GM12864 (cell line): ENCODE results near the gene IRF8.

ENCODE experiments used
- DNase-seq: peaks from one replicate; pipeline ENCODE4 v3.0.0-alpha.2; 2011; ENCODE audit warnings: low read depth
- H3K4me3 ChIP-seq: 2 replicates; pipeline ENCODE4 v1.5.1; 2011; ENCODE audit warnings: mild to moderate bottlenecking, low read depth, low read length, control low read depth
- TF ChIP-seq, protein P1 (sequence below): IDR thresholded peaks from 2 replicates; pipeline ENCODE4 v1.5.1; 2011; ENCODE audit warnings: low read depth, mild to moderate bottlenecking, moderate library complexity, low read length, control low read depth, inconsistent platforms; ENCODE audit errors: missing control alignments

Gene IRF8

DNA sequence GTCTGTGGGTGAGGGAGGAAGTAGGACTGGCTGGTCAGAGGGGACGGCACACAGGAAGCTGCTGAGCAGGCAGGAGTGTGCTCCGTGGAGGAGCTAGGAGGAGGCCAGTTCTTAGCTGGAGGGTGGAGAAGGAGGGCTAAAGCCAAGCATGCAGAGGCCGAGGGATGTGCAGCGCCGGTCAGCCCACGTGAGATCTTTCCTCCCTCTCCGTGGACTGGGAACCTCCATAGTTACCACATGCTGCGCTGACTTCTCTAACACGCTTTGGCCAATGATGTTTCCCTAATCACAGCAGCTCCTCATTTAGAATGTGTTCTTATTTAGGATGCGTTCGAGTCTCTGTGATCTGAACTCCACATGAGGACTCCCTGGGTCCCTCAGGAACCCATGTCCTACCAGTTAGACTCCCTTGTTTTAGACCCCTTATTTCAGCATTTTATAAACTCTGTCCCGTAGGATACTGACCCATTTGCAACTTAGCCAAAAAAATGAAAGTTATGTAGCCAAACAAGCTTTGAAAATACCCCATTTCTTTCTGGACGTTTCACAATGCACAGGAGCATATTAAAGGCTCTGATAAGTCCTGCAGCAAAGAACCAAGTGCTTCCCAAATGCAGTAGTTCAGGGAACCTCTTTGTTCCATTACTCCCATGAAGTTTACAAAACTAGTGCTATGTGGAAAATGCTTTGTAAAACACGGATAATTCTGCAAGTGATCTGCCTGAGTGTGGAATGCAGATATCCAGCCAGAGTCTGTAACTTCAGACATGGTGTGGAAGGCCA, 51.4 kb downstream of the IRF8 start:
- TF ChIP-seq, protein P1, sequence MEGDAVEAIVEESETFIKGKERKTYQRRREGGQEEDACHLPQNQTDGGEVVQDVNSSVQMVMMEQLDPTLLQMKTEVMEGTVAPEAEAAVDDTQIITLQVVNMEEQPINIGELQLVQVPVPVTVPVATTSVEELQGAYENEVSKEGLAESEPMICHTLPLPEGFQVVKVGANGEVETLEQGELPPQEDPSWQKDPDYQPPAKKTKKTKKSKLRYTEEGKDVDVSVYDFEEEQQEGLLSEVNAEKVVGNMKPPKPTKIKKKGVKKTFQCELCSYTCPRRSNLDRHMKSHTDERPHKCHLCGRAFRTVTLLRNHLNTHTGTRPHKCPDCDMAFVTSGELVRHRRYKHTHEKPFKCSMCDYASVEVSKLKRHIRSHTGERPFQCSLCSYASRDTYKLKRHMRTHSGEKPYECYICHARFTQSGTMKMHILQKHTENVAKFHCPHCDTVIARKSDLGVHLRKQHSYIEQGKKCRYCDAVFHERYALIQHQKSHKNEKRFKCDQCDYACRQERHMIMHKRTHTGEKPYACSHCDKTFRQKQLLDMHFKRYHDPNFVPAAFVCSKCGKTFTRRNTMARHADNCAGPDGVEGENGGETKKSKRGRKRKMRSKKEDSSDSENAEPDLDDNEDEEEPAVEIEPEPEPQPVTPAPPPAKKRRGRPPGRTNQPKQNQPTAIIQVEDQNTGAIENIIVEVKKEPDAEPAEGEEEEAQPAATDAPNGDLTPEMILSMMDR: no peak
- H3K4me3 ChIP-seq: no peak overlapping the region
- no peak for DNase-seq

DNA sequence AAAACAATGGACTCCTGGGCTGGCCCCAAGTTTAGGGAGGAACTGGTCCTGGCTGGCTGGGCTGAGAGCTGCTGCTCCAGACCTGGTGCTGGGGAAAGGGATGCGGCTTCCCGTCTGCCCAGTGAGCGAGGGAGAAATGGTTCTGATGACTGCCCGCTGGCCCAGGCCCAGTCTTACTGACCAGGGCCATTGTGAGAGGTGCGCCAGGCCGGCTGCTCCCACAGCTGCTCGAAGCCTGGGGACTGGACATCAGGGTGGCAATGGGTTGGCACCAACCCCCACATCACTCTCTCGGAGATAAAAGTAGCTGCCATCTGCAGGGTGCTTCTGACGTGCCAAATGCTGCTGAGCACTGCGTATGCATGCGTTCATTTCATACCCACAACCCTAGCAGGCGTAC, 53.2 kb downstream of the IRF8 start:
- TF ChIP-seq, protein P1: no peak
- no peak overlapping the region for H3K4me3 ChIP-seq
- no peak for DNase-seq

DNA sequence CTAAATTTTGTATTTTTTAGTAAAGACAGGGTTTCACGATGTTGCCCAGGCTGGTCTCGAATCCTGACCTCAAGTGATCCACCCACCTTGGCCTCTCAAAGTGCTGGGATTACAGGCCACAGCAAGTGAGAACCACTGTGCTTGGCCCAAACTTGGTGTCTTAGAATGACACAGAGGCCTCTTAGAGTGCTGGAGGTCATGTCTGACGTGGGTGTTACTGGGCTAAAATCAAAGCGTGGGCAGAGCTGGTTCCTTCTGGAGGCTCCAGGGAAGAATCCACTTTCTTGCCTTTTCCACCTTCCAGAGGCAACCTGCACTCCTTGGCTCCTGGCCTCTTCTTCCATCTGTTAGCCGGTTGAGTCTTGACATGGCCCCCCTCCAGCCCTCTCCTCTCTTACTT, 53.8 kb downstream of the IRF8 start:
- no peak overlapping the region for H3K4me3 ChIP-seq
- DNase-seq: no peak
- TF ChIP-seq, protein P1: no peak

DNA sequence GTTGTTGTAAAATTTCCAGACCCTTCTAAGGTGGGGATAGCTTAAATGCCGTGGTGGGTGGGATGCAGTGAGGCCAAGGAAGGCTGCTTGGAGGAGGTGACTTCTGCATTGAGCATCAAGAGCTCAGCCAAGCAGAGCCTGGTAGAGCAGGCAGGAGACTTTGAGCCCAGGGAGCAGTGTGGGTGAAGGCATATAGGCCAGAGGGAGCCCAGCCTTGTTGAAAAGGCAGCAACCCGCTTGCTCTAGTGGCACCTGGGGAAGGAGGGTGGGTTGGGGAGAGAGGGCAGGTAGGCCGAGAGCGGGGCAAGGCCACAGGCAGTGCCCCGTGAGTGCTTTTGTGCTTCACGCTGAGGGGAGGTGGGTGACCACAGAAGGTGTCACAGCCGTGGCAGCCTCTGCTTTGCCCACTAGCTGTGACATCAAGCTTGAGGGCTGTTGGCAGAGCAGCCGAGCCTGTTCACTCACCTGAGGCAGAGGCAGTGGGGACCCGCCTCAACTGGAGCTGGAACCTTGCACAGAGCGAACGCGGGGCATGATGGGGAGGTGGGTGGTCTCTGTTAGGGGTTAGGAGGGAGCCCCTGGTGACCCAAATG, 56.1 kb downstream of the IRF8 start:
- DNase-seq: no peak
- TF ChIP-seq, protein P1: no peak
- no peak overlapping the region for H3K4me3 ChIP-seq

DNA sequence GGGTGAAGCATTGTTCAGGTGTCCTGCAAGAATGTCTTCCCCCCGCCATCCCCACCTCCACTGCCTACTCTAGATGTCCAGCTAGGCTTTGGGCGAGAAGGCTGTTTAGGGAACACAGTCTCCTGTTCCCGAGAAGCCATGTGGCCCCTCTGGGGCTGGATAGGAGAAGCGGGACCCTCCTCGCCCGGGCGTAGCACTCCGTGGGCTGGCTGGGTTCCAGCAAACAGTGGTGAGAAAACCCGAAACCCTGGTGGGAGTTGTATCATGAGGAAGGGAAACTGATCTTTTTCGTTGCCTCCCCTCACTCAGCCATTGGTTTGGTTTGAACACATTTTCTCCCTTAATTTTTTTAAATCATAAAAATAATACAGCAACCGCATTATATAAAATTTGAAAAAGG, 56.6 kb downstream of the IRF8 start:
- no peak overlapping the region for H3K4me3 ChIP-seq
- no peak for DNase-seq
- TF ChIP-seq, protein P1: no peak

DNA sequence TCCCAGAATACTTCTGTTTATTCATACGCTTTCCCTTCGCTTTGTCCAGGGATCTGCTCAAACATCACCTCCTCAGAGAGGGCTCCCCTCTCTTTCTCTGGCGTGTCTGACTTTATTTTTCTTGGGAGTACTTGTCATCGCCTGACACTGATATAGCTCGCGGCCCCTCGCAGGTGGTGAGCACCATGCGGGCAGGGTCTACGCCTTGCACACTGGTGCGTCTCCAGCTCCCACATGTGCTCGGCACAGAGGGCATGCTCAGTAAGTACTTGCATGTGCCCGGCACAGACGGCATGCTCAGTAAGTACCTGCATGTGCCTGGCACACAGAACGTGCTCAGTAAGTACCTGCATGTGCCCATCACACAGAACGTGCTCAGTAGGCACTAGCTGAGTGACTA, 57.5 kb downstream of the IRF8 start:
- no peak for DNase-seq
- H3K4me3 ChIP-seq: no peak overlapping the region

More for the DNA sequence above, 57.5 kb downstream of the IRF8 start:
- TF ChIP-seq, protein P1: no peak
